NCI-H1105 treated with DMSO at 0.1 percent for 48 hours (cell line): Measurements from ENCODE around the gene MINK1.

Experiments used
- DNase-seq: peaks from one replicate; lab custom pipeline; 2025; lab: John Stamatoyannopoulos, UW

MINK1 gene

DNA sequence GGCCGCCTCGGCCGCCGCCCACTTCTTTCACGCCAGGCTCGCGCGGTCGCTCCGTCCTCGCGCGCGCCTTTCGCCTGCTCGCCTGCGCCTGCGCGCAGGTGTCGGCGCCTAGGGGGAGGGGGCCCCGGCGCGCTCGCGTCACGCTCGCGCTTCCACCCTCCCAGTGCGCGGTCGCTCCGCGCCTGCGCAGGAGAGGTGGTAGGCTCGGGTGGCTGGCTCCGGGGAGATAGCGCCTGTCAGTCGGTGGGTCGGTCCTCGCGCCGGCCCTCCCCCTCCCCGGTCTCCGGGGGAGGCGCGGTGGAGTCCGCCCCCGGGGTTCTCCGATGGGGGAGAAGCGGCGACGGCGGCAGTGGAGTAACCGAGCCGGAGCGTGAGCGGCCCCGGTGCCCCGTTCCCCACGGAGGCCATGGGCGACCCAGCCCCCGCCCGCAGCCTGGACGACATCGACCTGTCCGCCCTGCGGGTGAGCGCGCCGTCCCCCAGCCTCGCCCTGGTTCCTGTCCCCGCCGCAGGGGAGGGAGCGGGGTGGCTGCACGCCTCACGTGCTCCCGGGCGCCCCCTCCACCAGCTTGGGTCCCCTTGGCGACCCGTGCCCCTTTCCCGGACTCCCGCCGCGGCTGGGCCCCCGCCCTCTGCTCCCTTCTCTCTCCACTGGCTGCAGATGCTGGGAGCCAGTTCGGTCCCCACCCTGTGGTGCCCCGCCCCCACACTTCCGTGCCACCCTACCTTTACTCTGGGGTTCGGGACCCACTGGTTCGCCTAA, at the start of gene MINK1:
TSS of gene MINK1 (plus strand) at position 163 of the 763 bp plus-strand sequence. CDS start at position 407, 244 bp downstream.
- DNase-seq, result peak; percentile 92

DNA sequence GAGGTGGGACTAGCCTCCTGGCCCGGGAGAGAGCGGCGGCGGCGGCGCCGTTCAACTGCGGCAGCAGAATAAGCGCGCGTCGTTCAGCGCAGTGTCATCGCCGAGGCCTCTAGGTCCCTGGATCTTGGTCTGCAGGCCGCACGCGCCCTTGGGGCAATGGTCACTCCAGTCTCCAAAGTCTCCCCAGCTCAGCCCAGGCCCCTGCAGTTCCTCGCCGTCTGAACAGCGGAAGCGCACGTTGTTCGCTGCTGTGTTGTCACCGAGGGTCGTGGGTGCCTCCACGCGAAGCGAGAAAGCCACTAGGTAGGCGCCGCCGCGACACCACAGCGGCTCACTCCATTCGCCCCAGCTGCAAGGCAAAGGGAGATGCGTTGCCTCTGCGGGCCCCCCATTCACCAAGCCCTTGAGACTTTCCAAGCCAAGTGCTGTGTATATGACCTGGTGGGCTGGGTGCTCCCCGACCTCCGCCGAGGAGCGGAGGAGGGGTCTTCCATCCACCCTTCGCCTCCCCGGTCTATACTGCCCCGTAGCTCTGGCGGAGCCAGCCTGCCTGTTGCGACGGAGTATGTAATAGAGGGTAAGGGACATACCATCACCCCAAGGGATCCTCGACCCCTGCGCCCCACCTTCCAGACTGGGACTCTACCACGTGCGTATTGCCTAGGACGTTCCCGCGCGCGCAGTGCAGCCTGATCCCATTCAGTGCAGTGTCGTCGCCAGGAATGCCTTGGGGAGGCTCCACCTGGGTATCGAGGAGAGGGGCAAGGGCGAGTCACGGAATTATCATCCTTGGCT, 47.6 kb upstream of the MINK1 start:
- DNase-seq, result no peak

DNA sequence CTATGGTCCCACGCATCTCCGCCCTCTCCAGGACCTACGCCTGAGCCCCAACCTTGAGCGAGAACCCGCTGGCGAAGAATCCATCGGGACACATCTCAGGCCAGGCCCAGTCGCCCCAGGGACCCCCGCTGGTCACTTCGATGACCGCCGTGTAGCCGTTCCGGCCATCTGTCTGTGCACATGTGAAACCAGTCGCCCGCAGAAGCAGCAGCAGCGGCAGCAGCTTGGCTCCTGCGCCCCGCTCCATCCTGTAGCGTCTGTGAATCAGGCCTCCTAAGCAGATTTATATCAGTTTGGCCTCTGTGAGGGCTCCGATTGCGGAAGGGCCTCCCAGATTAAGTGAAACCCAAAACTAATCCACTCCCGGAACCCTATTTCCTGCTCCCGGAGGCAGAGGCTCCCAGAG, 47.0 kb upstream of the MINK1 start, which contains the start of gene VMO1:
TSS of gene VMO1 (minus strand) at position 259 of the 406 bp plus-strand sequence. CDS start at position 247, 12 bp downstream.
- no peak for DNase-seq

DNA sequence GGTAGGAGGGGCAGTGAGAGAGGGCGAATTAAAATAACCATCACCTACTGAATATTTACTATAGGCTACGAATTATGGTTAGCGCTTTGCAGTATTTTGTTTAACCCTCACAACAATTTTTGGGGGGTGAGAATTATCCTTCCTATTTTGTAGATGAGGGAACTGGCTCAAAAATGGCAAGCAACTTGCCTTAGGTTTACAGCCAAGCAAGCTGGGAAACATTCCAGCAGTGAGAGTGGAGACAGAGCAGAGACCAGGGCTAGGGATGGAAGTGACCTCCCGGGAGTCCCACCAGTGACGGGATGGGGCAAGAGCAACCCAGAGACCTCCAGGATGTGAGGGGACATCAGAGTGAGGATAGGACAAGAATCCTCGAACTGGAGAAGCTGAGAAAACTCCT, 46.6 kb upstream of the MINK1 start:
- no peak for DNase-seq

DNA sequence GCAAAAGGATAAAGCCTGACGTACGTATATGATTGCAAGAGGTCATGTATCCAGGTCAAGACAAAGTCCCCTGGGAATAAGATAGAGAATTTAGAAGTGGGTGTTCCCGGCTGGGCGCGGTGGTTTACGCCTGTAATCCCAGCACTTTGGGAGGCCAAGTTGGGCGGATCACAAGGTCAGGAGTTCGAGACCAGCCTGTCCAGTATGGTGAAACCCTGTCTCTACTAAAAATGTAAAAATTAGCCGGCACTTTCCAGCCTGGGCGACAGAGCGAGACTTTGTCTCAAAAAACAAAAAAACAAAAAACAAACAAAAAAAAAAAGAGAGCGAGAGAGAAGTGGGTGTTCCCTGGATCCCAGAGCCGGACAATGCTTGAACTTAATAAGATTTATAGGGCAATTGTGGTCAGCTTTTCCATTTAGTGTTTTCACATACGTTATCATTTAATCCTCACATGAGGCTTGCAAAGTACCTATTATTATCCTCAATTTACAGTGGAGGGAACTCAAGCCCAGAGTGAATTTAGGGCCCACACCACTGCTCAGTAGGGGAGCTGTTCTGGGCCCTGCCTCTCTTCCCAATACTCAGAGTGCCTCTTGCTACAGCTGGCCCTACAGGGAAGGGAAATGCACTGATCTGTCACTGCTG, 44.9 kb upstream of the MINK1 start:
- DNase-seq, result no peak

DNA sequence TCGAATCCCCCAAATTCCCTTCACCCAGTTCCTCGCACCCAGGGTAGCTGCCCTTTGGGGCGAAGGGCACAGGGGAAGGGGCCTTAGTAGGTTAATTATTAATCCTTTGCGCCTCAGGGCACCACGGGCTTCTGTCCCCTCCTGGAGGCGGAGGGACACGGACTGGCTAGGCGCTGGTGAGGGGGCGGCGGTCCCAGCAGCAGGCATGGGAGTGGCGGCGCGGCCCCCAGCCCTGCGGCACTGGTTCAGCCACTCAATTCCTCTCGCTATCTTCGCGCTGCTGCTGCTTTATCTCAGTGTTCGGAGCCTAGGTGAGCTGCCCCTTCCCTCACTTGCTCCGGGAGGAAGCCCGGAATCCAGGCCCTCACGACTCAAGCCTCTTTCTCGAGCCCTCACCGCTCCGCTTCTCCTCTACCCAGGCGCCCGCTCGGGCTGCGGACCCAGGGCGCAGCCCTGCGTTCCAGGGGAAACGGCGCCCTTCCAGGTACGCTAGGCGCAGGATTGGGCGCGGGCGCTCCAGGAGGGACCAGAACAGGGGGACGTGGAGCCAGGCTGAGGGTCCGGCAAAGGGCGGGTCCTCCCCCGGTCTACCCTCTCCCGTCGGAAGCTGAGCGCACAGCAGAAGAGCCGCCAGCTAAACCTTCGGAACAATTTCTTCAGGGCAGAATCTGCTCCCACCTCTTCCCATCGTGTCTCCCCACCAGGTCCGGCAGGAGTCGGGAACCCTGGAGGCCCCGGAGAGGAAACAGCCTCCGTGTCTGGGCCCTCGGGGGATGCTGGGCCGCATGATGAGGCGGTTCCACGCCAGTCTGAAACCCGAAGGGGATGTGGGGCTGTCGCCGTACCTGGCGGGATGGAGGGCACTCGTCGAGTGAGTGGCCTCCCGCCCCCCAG, 44.1 kb upstream of the MINK1 start, which contains the start of gene GLTPD2:
TSS of gene GLTPD2 (plus strand) at position 158 of the 894 bp plus-strand sequence. CDS start at position 206, 48 bp downstream.
- peak; percentile 34 for DNase-seq

DNA sequence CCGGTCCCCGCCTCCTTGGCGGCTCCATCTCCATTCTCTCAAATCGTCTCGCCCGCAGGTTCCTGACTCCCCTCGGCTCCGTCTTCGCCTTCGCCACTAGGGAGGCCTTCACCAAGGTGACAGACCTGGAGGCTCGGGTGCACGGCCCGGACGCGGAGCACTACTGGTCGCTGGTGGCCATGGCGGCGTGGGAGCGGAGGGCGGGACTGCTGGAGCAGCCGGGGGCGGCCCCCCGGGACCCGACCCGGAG, 43.5 kb upstream of the MINK1 start:
- no peak for DNase-seq

DNA sequence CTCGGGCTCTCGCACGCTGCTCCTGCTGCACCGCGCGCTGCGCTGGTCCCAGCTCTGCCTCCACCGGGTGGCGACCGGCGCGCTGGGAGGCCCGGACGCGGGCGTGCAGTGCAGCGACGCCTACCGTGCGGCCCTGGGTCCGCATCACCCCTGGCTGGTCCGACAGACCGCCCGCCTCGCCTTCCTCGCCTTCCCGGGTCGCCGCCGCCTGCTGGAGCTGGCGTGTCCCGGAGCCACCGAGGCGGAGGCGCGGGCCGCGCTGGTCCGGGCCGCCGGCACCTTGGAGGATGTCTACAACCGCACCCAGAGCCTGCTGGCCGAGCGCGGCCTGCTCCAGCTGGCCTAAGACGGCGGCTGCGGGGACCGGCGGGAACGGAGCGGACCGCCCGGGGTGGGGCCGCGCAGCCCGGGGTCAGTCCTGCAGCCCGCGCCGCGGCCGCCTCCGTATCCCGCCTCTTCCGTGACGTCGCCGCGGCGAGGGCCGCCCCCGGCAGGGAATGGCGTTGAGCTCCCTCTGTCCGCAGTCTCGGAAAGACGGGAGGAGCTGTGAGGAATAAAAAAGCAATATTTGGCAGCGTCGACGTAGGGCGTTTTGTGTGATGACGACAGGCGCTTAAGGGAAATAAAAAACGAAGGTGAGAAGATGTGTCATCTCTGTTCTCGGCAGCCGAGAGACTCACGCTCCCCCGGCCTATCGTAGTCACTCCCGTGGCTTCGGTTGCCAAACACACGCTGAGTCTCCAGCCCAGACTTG, 43.0 kb upstream of the MINK1 start:
- peak; percentile 81 for DNase-seq

DNA sequence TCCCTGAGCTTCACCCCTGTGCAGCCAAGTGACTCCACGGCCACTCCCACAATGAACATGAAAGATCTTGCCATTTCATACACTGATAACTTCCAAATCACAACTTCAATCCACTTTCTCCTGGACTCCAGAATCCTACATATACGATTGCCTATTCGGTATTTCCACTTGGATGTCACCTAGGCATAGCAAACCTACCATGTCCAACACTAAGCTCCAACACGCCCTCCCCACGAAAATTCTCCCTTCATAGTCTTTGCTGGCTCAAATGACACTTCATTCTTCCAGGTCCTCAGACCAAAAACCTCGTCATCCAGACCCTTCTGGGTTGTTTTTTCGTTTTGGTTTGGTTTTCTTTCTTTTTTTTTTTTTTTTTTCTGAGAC, 42.4 kb upstream of the MINK1 start:
- DNase-seq, result no peak

DNA sequence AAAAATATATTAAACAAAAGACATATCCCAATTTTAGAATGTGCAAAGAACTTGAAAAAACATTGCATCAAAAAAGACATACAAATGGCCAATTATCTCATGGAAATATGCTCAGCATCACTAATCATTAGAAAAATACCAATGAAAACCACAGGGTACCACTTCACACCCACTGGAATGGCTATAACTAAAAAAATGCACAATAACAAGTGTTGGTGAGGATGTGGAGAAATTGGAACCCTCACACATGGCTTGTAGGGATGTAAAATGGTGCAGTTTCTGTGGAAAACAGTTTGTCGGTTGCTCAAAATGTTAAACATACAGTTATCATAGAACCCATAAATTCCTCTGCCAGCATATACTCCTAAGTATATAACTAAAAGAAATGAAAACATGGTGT, 38.0 kb upstream of the MINK1 start:
- no peak for DNase-seq

DNA sequence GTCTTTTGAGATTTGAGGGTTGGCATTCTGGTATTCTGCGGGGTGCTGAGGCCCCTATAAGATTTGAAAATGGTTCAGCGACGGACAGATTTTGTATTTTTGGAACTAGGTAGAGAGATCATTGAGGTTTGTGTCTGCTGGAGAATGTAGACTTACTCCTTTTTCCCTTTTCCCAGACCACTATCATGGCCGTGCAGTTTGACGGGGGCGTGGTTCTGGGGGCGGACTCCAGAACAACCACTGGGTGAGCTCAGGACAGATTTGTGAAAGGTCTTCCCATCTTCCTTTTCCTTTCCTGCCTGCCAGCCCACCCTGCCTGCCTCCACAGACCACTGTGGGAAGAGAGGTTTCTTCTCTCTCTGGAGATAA, 36.6 kb upstream of the MINK1 start:
- peak; percentile 31 for DNase-seq

DNA sequence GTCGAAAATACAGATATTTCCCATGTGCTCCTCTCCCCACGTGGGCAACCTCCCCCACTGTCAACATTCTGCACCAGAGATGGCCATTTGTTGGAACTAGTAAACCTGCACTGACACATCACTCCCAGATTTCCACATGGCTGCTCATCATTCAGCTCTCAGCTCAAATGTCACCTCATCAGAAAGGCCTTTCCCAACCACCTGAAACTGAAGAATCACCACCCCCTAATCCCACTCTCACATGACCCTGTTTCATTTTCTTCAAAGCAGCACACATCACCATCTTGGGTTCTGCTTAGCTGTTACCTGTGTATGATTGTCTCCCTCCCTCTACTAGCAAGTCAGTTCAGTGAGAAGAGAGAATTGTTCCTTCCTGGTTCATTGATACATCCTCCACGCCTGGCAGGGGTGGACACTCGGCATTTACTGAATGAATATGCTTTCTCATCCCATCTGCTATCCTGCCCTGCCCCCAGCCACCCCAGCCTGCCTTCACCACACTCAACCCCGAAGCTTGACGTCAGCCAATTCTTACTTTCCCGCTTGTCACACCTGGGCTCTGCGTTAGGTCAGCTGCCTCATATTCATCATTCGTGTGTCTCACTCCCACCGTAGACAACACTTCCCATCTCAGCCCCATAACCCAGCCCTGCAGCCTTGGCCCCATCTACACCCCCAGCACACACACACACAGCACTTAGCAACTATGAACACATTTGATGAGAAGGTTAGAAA, 32.5 kb upstream of the MINK1 start:
- DNase-seq, result no peak

DNA sequence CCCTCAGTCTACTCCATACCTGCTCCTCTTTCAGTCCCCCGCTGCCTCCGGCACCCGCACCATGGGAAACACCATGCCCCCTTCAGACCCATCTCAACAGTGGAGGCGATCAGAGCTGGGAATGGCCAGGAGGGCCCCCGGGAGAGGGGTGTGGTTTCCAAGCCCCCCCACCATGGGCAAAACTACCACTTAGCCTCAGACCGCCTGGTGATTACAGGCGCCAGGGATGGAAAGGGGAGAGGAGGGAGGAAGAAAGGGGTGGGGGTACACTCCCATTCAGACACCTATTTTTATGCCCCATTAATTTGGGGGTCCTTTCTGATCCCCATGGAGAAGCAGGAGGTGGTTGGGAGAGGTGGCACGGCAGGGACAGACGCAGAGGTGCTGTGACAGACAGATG, 30.9 kb upstream of the MINK1 start, which contains the start of gene C17orf114:
TSS of gene C17orf114 (minus strand) at position 101 of the 400 bp plus-strand sequence.
- DNase-seq, result no peak

DNA sequence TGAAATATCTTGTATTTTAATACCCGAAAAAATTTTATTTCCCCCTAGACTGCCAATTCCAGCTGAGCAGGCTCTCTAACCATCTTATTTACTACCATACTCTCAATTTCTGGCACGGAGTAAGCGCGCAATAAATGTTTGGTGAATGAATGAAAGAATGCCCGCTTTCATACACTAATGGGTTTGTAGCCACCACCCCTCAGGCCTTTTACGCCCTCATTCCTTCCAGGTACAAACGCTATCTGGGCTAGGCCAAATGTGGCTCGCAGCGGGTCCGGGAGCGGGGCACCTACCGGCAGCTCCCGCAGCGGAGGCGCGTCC, 26.7 kb upstream of the MINK1 start:
- peak; percentile 43 for DNase-seq

DNA sequence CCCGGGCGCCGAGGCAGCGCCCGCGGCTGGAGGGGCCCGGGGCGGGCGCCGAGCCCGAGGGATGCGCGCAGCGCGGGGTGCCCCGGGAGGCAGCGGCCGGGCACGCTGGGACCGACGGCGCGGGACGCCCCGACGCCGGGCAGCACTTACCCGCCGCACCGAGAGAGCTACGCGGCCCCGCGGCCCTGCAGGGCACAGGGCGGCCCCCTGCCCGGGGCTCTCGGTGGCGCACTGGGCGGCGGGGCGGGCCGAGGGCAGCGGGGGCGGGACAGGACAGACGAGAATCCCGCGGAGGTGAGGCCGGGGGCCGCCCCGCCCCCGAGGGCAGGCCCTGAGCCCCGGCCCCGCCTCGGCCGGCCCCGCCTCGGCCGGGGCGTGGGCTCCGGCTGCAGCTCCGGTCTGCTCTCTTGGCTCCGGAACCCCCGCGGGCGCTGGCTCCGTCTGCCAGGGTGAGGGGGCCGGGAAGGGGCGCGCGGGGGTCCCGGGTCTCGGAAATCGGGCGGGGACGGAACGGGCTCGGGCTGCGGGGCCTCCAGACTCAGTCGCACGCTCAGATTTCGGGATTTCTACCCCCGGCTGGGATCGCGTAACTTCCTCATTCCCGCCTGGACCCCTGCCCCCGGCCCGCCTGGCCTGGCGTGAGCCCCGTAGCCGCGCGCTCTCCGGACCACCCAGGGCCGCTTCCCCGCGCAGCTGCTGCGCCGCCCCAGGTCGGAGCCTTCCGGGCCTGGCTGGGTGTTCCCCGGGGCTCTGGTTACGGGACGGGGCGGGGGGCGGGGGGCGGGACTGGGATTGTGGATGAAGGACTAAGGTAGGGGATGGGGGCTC, 26.1 kb upstream of the MINK1 start, which contains the start of gene PLD2:
TSS of gene PLD2 (plus strand) at position 376 of the 828 bp plus-strand sequence. CDS start 621 bp downstream, outside the sequence.
- DNase-seq, result peak; percentile 75

DNA sequence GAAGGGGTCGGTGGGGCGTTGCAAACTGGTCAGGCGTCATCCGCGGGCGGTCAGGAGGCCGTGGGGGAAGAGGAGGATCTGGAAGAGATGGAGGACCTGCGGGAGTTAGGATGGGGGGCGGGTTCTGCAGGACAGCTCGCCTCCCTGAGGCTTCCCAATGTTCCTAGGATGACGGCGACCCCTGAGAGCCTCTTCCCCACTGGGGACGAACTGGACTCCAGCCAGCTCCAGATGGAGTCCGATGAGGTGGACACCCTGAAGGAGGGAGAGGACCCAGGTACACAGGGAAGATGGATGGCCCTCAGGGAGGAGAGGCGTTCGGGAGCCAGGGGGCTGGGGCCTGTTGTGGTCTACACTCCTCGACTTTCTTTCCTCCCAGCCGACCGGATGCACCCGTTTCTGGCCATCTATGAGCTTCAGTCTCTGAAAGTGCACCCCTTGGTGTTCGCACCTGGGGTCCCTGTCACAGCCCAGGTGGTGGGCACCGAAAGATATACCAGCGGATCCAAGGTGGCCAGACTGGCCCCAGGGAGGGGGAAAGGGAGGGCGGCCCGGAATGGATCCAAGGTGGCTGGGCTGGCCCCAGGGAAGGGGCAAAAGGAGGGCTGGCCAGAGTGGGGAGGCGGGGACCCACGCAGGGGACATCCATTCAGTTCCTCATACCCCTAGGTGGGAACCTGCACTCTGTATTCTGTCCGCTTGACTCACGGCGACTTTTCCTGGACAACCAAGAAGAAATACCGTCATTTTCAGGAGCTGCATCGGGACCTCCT, 25.3 kb upstream of the MINK1 start:
- no peak for DNase-seq

DNA sequence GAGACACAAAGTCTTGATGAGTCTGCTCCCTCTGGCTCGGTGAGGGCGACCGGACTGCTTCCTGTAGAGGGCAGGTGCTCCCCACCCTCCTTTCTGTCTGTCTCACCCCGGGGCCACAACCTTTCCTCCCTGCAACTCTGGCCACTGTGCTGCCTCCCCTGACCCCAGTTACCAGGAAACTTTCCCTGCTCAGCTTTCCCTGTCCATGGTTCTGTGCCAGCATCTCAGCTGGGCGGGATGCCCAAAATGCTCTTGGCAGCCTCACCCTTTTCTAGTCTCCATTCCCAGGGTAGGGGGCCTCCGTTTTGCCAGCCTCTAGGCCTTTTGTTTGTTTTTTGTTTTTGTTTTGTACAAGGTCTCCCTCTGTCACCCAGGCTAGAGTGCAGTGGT, 24.8 kb upstream of the MINK1 start:
- DNase-seq, result no peak

DNA sequence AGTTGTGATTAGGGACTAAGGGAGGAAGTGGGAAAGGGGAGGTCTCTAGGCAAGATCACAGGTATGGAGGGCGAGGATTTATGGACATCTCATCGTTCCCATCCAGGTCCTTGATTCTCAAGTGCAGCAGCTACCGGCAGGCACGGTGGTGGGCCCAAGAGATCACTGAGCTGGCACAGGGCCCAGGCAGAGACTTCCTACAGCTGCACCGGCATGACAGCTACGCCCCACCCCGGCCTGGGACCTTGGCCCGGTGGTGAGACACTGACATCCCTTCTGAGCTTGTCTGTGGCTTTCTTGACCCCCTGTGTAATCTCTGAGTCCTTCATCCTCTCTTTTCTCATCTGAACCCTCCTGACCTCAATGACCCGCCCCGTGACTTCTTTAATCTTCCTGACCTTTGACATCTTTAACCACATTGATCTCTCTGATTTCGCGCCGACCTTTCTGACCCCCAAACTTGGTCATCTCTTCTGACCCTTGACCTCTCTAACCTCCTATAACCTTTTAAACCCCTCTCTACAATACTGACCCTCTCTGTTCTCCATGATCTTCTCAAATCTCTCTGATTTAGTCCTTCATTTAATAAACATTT, 22.3 kb upstream of the MINK1 start:
- no peak for DNase-seq
